ENCODE measurements around the gene SLC36A2. TPM values are rescaled to one million over a fixed set of nuclear protein-coding genes. Genes with fewer than 3 reads are reported as not detected.

Gene SLC36A2
- not detected in 2 replicates for total RNA-seq

DNA sequence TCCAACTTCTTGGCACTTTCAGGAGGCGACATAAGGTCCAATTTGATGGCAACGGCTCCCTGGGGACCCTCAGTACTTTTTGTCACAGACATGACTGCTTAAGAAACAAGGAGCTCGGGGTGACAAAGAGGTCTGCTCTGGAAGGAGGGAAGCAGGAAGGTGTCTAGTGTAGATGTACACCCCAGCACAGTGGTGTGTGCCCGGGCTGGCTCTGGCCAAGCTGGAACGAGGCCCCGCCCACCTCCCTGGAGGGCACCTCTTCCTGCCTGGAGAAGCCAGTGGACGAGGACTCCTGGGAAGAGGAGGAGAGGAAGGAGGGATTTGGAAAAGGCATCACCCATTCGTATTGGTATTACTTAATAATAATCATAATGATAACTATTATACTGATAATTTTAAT is at the start of gene SLC36A2:
TSS of gene SLC36A2 (minus strand) at position 191 of the 400 bp plus-strand sequence. CDS start at position 92, 99 bp downstream.
- Histone ChIP-seq H3K4me3 (ENCODE audit: low read depth, low read length) (no peak within 1 kb of the TSS), H3K27me3 (ENCODE audit: control insufficient read depth, insufficient read depth, low read length) (no peaks in the 10 kb centered on the region)

DNA sequence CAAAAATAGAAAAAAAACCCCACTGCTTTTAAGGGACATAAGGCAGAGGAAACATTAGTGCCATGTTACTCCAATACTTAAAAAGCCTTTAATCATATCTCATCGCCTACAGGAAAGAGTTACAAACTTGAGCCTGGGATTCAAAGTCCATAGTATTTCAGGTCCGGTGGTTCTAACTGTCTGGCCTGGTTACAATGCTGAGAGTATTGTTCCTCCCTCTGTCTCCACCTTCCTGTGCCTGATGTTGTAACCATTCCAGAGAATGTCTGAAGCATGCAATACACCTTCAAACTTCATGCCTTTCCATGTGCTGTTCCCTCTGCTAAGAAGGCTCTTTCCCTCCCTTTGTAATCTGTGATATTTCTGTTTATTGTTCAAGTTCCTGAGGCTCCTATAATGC is 41.6 kb upstream of the SLC36A2 start:
- Histone ChIP-seq H3K4me3 (ENCODE audit: low read depth, low read length) (no peak overlapping the region), H3K27me3 (ENCODE audit: control insufficient read depth, insufficient read depth, low read length) (no peaks in the 10 kb centered on the region), H3K36me3 (ENCODE audit: control insufficient read depth, insufficient read depth, low read length) (no peaks in the 10 kb centered on the region)
- no peak for TF ChIP-seq CTCF (IDR thresholded peaks at IDR 0.05; ENCODE audit: insufficient read depth, low read length, poor library complexity, severe bottlenecking)
- DNase-seq (ENCODE audit: low read depth): no peak

More for the DNA sequence above, at the start of gene SLC36A2:
- DNase-seq (ENCODE audit: low read depth): no peak
- TF ChIP-seq CTCF (IDR thresholded peaks at IDR 0.05; ENCODE audit: insufficient read depth, low read length, poor library complexity, severe bottlenecking): no peak
- no peaks in the 10 kb centered on the region for H3K36me3 ChIP-seq (ENCODE audit: control insufficient read depth, insufficient read depth, low read length)

- TF ChIP-seq CTCF (IDR thresholded peaks at IDR 0.05; ENCODE audit: insufficient read depth, low read length, poor library complexity, severe bottlenecking): no peak
- no peak for DNase-seq (ENCODE audit: low read depth)
- Histone ChIP-seq H3K27me3 (ENCODE audit: control insufficient read depth, insufficient read depth, low read length) (no peaks in the 10 kb centered on the region), H3K36me3 (ENCODE audit: control insufficient read depth, insufficient read depth, low read length) (no peaks in the 10 kb centered on the region), H3K4me3 (ENCODE audit: low read depth, low read length) (no peak overlapping the region)
Observed at GRCh38 chr5:151384106-151384505, 36.7 kb upstream of the SLC36A2 start.

- no peak for TF ChIP-seq CTCF (IDR thresholded peaks at IDR 0.05; ENCODE audit: insufficient read depth, low read length, poor library complexity, severe bottlenecking)
- Histone ChIP-seq H3K27me3 (ENCODE audit: control insufficient read depth, insufficient read depth, low read length) (no peaks in the 10 kb centered on the region), H3K4me3 (ENCODE audit: low read depth, low read length) (no peak overlapping the region), H3K36me3 (ENCODE audit: control insufficient read depth, insufficient read depth, low read length) (no peaks in the 10 kb centered on the region)
- DNase-seq (ENCODE audit: low read depth): no peak
Observed at GRCh38 chr5:151383011-151383410, 35.7 kb upstream of the SLC36A2 start.

GRCh38 chr5:151382576-151382975 is 35.2 kb upstream of the SLC36A2 start:
- H3K27me3 ChIP-seq (ENCODE audit: control insufficient read depth, insufficient read depth, low read length): no peaks in the 10 kb centered on the region
- H3K4me3 ChIP-seq (ENCODE audit: low read depth, low read length): no peak overlapping the region
- no peak for DNase-seq (ENCODE audit: low read depth)
- H3K36me3 ChIP-seq (ENCODE audit: control insufficient read depth, insufficient read depth, low read length): no peaks in the 10 kb centered on the region
- no peak for TF ChIP-seq CTCF (IDR thresholded peaks at IDR 0.05; ENCODE audit: insufficient read depth, low read length, poor library complexity, severe bottlenecking)

GRCh38 chr5:151381899-151382298 is 34.5 kb upstream of the SLC36A2 start:
- no peak overlapping the region for H3K4me3 ChIP-seq (ENCODE audit: low read depth, low read length)
- no peak for TF ChIP-seq CTCF (IDR thresholded peaks at IDR 0.05; ENCODE audit: insufficient read depth, low read length, poor library complexity, severe bottlenecking)
- H3K27me3 ChIP-seq (ENCODE audit: control insufficient read depth, insufficient read depth, low read length): no peaks in the 10 kb centered on the region
- H3K36me3 ChIP-seq (ENCODE audit: control insufficient read depth, insufficient read depth, low read length): no peaks in the 10 kb centered on the region
- DNase-seq (ENCODE audit: low read depth): no peak
